ENCODE results near the gene PARP3.

The PARP3 gene

DNA sequence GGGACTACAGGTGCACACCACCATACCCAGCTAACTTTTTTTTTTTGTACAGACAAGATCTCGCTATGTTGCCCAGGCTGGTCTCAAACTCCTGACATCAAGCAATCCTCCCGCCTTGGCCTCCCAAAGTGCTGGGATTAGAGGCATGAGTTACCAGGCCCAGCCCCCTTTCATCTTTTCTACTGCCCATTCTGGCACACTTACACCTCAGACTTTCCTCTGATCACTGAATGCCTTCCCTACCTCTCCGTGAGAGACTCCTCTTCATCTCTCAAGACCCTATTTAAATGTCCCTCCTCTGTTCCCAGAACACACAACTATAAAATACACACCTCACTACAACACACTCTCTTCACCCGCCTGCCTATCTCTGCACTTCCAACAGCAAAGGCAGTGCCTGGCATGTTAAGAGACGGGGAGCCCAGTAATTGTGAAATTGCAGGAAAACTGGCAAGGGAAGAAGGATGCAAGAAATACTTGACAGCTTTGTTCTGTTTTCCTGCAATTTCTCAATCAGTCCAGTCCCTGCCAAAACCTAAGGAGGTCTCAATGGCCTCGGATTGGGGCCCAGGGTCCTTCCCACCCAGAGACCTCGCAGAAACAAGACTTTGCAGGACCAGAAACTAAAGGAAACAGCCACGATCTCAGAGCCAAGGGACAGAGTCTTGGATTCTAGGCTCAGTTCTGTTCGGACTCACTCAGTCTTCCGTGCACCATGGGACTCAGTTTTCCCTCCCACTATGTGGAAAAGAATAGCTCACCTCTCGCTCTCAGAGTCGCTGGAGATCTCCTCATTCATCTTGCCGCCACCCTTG, 1.3 kb upstream of the PARP3 start:
- peaks cover 21% of the 10 kb centered on the region for H3K36me3 Mint-ChIP-seq (ENCODE audit: low read depth)
- H3K27me3 Mint-ChIP-seq = no peaks in the 10 kb centered on the region
- DNase-seq (no peak), ATAC-seq (no peak)
- peaks cover 32% of the 10 kb centered on the region for H3K4me1 Mint-ChIP-seq
- peak overlapping the region; percentile 63 for H3K27ac Mint-ChIP-seq
- H3K9me3 Mint-ChIP-seq = no peaks in the 10 kb centered on the region
- H3K4me3 Mint-ChIP-seq = peak overlapping the region; percentile 79

DNA sequence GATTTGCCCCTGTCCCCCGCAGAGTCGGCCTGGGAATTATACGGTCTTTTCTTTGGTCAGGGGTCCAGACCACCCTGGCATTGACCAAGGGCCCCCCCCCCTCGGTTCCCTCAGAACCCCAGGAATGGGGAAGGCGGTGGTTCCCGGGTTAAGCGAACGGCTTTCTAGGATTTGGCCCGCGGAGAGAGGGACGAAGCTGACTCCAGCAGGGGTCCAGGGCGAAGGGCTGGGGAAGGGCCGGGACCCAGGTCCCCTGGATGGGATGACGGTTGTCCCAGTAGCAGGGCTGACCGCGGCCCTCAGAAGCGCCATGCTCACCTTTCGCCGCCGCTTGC, 733 bp upstream of the PARP3 start:
- DNase-seq = no peak
- no peak for ATAC-seq
- Mint-ChIP-seq H3K4me1 (peaks cover 32% of the 10 kb centered on the region), H3K27ac (peak overlapping the region; percentile 63), H3K4me3 (peak overlapping the region; percentile 79), H3K9me3 (no peaks in the 10 kb centered on the region), H3K27me3 (no peaks in the 10 kb centered on the region), H3K36me3 (ENCODE audit: low read depth) (peaks cover 21% of the 10 kb centered on the region)

DNA sequence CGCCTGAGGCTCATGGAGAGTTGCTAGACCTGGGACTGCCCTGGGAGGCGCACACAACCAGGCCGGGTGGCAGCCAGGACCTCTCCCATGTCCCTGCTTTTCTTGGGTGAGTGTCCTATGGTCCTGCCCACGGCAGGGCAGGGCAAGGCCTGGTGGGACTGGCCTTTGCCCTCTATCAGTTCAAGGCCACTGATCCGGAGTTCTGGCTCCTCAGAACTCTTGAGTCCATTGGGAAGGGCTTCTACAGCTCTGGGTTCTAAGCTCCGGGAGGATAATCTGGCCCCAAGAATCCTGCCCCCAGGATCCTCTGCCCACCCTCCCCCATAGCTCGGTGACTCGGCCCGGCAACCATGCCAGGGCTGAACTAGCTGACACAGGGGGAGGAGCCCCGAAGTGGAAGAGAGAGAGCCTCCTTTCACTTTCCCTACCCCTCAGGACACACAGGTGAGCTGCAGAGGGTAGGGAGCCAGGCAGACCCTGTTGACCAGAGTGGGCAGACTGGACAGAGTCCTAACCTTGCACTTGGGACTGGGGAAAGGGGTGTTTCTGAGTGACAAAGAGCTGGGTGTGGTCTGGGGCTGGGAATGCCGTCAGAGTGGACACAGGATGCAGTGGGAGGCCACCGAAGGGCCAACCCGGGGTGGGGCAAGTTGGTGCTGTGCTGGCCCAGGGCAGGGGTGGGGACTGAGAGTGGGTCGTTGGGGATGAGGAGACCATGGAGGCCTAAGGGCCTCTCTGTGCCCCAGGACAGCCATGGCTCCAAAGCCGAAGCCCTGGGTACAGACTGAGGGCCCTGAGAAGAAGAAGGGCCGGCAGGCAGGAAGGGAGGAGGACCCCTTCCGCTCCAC, 664 bp downstream of the PARP3 start:
- Mint-ChIP-seq H3K9me3 (no peaks in the 10 kb centered on the region), H3K27me3 (no peaks in the 10 kb centered on the region), H3K27ac (peak overlapping the region; percentile 63), H3K36me3 (ENCODE audit: low read depth) (peaks cover 14% of the 10 kb centered on the region), H3K4me3 (peak overlapping the region; percentile 79), H3K4me1 (peaks cover 32% of the 10 kb centered on the region)
- peak; percentile 69 for DNase-seq
- ATAC-seq = peak; percentile 29

DNA sequence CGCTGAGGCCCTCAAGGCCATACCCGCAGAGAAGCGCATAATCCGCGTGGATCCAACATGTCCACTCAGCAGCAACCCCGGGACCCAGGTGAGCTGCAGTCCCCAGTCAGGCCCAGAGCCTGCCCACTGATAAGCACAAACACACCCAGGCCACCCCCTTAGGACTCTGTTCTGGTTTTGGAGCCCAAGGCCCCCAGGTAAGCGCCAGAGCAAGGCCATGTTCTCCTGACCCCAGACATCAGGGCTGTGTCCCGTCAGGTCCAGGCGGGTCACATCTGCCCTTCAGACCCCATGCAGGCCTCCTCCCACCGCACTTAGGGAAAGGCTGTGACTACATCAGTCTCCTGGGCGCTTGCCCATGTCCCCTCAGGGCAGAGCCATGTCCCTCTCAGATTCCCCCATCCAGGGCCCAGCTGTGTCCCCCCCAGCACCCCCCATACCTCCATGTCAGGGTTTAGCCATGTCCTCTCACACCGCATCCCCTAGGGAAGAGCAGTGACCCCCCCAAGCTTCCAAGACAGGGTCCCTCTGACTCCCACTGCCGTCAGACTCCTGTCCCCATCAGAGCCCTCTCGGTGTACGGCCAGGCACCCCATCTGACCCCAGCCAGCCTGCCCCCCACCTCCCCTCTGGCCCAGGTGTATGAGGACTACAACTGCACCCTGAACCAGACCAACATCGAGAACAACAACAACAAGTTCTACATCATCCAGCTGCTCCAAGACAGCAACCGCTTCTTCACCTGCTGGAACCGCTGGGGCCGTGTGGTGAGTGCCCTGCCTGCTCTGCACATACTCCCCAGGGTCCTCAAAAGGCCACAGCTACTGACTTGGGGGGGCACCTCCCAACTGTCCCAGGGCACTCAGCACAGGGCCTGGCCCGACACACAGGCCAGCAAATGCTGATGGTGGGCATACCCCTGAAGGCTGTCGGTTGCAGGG, 1.6 kb downstream of the PARP3 start:
- Mint-ChIP-seq H3K36me3 (ENCODE audit: low read depth) (peaks cover 11% of the 10 kb centered on the region), H3K4me1 (peaks cover 30% of the 10 kb centered on the region), H3K9me3 (no peaks in the 10 kb centered on the region), H3K27me3 (no peaks in the 10 kb centered on the region), H3K4me3 (no peak overlapping the region), H3K27ac (peak overlapping the region; percentile 50)
- DNase-seq (no peak), ATAC-seq (no peak)

DNA sequence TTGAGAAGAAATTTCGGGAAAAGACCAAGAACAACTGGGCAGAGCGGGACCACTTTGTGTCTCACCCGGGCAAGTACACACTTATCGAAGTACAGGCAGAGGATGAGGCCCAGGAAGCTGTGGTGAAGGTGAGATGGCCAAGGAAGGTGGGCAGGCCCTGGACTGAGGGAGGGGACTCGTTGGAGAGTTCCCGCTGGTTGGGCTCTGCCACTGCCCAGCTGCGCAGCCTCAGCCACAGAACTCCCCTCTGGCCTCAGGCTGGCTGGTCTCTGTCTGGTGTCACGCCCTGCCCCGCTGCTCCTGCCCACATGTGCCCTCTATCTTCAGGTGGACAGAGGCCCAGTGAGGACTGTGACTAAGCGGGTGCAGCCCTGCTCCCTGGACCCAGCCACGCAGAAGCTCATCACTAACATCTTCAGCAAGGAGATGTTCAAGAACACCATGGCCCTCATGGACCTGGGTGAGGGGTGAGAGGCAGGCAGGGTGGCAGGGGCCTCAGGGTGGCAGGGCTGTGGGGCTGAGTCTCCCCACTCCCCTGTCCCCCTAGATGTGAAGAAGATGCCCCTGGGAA, 2.4 kb downstream of the PARP3 start:
- ATAC-seq (no peak), DNase-seq (no peak)
- Mint-ChIP-seq H3K4me3 (no peak overlapping the region), H3K36me3 (ENCODE audit: low read depth) (peaks cover 6% of the 10 kb centered on the region), H3K9me3 (no peaks in the 10 kb centered on the region), H3K27ac (no peak overlapping the region), H3K4me1 (peaks cover 24% of the 10 kb centered on the region), H3K27me3 (no peaks in the 10 kb centered on the region)

DNA sequence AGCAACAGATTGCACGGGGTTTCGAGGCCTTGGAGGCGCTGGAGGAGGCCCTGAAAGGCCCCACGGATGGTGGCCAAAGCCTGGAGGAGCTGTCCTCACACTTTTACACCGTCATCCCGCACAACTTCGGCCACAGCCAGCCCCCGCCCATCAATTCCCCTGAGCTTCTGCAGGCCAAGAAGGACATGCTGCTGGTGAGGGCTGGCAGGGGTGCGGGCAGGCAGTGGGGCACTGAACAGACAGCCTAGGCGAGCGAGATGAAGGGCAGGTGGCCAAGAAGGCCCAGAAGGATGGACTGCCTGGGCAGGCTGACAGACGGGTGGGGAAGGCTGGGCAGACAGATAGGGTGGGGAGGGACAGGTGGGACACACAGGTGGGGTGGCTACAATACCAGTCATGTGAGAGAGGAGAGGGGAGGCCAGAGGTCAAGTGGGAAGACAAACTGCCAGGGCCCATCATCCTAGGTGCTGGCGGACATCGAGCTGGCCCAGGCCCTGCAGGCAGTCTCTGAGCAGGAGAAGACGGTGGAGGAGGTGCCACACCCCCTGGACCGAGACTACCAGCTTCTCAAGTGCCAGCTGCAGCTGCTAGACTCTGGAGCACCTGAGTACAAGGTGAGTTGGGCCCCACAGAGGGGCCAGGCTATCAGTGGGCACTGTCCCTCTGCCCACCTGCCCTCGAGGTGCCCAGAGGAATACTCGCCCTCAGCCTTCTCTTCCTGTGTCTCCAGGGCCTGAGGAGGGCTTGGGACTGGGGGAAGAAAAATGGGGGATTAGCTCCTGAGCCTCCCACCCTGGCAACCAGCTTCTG, 3.1 kb downstream of the PARP3 start:
- Mint-ChIP-seq H3K4me1 (peaks cover 17% of the 10 kb centered on the region), H3K9me3 (no peaks in the 10 kb centered on the region), H3K27me3 (no peaks in the 10 kb centered on the region), H3K36me3 (ENCODE audit: low read depth) (peaks cover 6% of the 10 kb centered on the region), H3K4me3 (no peak overlapping the region), H3K27ac (no peak overlapping the region)
- no peak for ATAC-seq
- DNase-seq = no peak

DNA sequence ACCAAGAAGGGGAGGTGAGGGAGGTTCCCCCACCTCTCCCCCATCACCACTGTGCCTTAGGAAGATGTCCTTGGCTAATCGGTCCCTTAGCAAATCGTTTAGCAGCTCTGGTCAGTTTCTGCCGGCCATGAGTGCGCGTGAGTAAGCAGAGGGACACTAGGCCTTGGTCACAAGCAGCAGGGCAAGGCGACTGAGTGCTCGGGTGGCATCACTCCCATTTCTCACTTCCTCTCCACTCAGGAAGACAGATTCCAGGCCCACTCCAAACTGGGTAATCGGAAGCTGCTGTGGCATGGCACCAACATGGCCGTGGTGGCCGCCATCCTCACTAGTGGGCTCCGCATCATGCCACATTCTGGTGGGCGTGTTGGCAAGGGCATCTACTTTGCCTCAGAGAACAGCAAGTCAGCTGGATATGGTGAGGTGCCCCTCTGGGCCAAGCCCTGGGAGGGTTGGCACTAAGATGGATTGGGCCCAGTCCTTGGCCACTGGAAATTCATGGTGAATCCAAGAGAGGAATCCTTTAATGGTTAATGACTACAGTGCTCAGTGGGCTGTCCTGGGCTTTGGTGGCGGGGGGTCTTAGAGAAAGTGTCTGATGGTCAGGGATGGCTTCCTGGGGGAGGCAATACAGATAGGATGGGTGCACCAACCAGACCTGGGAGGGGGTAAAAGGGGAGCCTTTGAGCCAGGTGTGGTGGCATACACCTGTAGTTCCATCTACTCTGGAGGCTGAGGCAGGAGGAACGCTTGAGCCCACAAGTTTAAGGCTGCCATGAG, 4.0 kb downstream of the PARP3 start:
- no peak for DNase-seq
- no peaks in the 10 kb centered on the region for H3K36me3 Mint-ChIP-seq (ENCODE audit: low read depth)
- peaks cover 10% of the 10 kb centered on the region for H3K4me1 Mint-ChIP-seq
- no peak for ATAC-seq
- H3K27ac Mint-ChIP-seq = no peak overlapping the region
- H3K4me3 Mint-ChIP-seq = no peak overlapping the region
- no peaks in the 10 kb centered on the region for H3K27me3 Mint-ChIP-seq
- no peaks in the 10 kb centered on the region for H3K9me3 Mint-ChIP-seq

DNA sequence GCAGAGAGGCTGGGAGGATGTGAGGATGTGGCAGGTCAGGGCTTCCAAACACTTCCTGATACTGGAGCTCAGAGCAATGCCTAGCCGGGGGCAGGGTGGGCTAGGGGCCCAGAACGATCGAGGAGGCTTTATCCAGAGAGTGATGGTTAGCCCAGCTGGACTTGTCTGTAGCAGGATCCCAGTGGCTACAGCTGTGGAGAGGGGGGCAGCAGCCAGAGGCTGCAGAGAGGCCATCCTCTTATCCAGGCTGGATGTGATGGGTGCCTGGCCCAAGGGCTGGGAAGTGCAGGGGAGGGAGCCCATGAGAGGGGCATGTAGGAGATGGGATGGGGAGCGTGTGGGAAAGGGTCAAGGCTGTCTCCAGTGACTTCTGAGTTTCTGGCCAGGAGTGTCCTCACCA, 4.6 kb downstream of the PARP3 start:
- Mint-ChIP-seq H3K4me1 (peaks cover 10% of the 10 kb centered on the region), H3K9me3 (no peaks in the 10 kb centered on the region), H3K27ac (no peak overlapping the region), H3K4me3 (no peak overlapping the region), H3K27me3 (no peaks in the 10 kb centered on the region), H3K36me3 (ENCODE audit: low read depth) (no peaks in the 10 kb centered on the region)
- no peak for ATAC-seq
- DNase-seq = no peak

DNA sequence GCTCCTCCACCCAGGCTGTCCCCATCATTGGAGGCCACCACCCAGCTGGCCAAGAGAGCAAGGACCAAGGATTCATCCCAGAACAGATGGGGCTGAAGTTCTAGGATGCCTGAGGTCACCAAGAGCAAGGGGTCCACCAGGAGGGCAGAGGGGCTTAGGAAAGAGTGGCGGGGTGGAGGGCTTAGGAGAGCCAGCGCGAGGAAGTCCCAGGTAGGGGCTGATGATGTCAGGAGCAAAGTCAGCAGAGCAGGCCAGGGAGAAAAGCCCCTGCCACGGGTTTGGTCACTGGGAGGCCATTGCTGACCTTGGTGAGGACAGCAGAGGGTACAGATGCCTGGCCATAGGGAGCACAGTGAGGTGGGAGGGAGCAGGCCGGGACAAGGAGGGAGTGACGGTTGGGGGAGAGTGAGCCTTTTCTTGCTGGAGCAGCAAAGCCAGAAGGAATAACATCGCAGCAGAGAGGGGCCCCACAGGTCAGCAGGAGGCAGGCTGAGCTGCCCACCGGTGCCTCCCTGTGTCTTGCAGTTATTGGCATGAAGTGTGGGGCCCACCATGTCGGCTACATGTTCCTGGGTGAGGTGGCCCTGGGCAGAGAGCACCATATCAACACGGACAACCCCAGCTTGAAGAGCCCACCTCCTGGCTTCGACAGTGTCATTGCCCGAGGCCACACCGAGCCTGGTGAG, 5.2 kb downstream of the PARP3 start:
- no peaks in the 10 kb centered on the region for H3K27me3 Mint-ChIP-seq
- H3K9me3 Mint-ChIP-seq = no peaks in the 10 kb centered on the region
- ATAC-seq = no peak
- H3K27ac Mint-ChIP-seq = no peak overlapping the region
- no peak overlapping the region for H3K4me3 Mint-ChIP-seq
- peaks cover 8% of the 10 kb centered on the region for H3K4me1 Mint-ChIP-seq
- no peaks in the 10 kb centered on the region for H3K36me3 Mint-ChIP-seq (ENCODE audit: low read depth)
- no peak for DNase-seq

DNA sequence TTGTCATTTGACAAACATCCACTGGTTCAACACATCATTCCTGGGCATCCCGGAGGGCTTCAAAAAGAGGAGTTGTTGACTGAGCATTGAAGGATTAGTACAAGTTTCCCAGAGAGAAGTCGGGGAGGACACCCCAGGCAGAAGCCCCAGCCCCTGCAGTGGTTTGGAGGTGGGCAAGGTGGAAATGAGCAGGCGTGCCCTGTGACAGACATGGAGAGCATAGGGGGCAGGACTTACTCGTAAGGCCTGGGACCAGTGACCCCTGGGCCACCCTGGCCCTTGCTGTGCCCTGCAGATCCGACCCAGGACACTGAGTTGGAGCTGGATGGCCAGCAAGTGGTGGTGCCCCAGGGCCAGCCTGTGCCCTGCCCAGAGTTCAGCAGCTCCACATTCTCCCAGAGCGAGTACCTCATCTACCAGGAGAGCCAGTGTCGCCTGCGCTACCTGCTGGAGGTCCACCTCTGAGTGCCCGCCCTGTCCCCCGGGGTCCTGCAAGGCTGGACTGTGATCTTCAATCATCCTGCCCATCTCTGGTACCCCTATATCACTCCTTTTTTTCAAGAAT, 5.9 kb downstream of the PARP3 start:
- DNase-seq (no peak), ATAC-seq (no peak)
- Mint-ChIP-seq H3K4me3 (no peak overlapping the region), H3K4me1 (peaks cover 2% of the 10 kb centered on the region), H3K36me3 (ENCODE audit: low read depth) (no peaks in the 10 kb centered on the region), H3K27ac (no peak overlapping the region), H3K27me3 (peaks cover 2% of the 10 kb centered on the region), H3K9me3 (no peaks in the 10 kb centered on the region)

DNA sequence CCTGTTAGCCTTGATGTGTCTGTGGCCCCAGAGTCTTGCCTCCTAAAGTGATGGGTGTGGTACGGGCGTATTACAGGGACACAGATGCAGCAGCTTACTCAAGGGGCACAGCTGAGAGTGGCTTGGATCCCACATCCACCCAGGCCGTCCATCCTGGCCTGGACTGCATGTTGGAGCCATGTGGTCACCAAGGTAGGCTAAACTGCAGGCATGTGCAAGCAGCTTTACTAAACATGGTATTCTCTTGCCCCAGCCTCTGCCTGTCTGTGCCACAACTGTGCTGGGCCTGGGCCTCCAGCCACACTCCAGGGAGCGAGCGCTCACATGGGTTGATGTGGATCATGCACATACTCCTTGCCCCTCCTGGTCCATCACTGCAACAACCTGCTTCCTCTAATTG, 7.0 kb downstream of the PARP3 start:
- Mint-ChIP-seq H3K27me3 (peaks cover 12% of the 10 kb centered on the region), H3K4me1 (no peaks in the 10 kb centered on the region), H3K27ac (no peak overlapping the region), H3K36me3 (ENCODE audit: low read depth) (no peaks in the 10 kb centered on the region), H3K4me3 (no peak overlapping the region), H3K9me3 (no peaks in the 10 kb centered on the region)
- ATAC-seq (no peak), DNase-seq (no peak)

DNA sequence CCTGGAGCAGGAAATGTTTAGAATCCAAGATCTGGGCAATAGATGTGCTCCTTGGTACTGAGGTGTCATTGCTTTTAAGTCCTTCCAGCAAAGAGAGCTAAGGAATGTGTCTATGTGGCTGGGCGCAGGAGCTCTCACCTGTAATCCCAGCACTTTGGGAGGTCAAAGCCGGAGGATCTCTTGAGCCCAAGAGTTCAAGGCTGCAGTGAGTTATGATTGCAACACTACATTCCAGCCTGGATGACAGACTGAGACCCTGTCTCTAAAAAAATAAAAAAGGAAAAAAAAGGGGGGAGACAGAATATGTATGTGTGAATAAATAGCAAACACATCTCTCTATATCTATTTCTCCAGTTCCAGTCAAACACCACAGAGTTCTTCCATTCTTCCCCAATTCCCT, 8.7 kb downstream of the PARP3 start:
- Mint-ChIP-seq H3K36me3 (ENCODE audit: low read depth) (no peaks in the 10 kb centered on the region), H3K4me1 (no peaks in the 10 kb centered on the region), H3K4me3 (no peak overlapping the region), H3K27me3 (peaks cover 23% of the 10 kb centered on the region), H3K9me3 (no peaks in the 10 kb centered on the region), H3K27ac (no peak overlapping the region)
- ATAC-seq (no peak), DNase-seq (no peak)

Measured in activated naive CD8-positive, alpha-beta T cell treated with anti-CD3 and anti-CD28 coated beads, Interleukin-2, amount 50 U/mL, for 24 hours (primary cell).